Stimulated activated CD4-positive, alpha-beta T cell treated with anti-CD3 and anti-CD28 coated beads, Interleukin-15, amount 100 ng/mL, for 24 hours (primary cell): ENCODE data around the gene EPDR1.

Experiments
- DNase-seq: peaks from one replicate; pipeline ENCODE4 v3.0.0-alpha.2; 2020

The EPDR1 gene

GRCh38 chr7:37920305-37920848 is at the start of gene EPDR1:
Gene EPDR1, plus strand, starts transcription at chr7:37920640. Its CDS starts 300 bp downstream, at chr7:37920940.
- peak; percentile 58 for DNase-seq

GRCh38 chr7:37882086-37882485 is 38.4 kb upstream of the EPDR1 start:
- no peak for DNase-seq

- DNase-seq: no peak
These were observed 27.1 kb upstream of the EPDR1 start for GRCh38 chr7:37893359-37893758.

GRCh38 chr7:37894671-37895070 is 25.8 kb upstream of the EPDR1 start:
- no peak for DNase-seq

GRCh38 chr7:37899712-37900247 is 20.7 kb upstream of the EPDR1 start:
- DNase-seq: no peak

GRCh38 chr7:37901236-37901827 is 19.1 kb upstream of the EPDR1 start:
- no peak for DNase-seq

- no peak for DNase-seq
These were observed 18.4 kb upstream of the EPDR1 start for GRCh38 chr7:37901890-37902524.

GRCh38 chr7:37908221-37908788 is 12.1 kb upstream of the EPDR1 start:
- no peak for DNase-seq

GRCh38 chr7:37912756-37913155 is 7.7 kb upstream of the EPDR1 start:
- DNase-seq: no peak

- no peak for DNase-seq
These were observed 5.0 kb upstream of the EPDR1 start for GRCh38 chr7:37915438-37915837.

GRCh38 chr7:37916017-37916672 is 4.3 kb upstream of the EPDR1 start:
- DNase-seq: peak; percentile 7

- DNase-seq: peak; percentile 16
These were observed 3.5 kb upstream of the EPDR1 start, which contains the start of gene SFRP4 for GRCh38 chr7:37916673-37917660. Gene SFRP4, minus strand, starts transcription at chr7:37916817. Its CDS starts 280 bp downstream, at chr7:37916537.

GRCh38 chr7:37918526-37918925 is 1.9 kb upstream of the EPDR1 start:
- DNase-seq: no peak

- DNase-seq: peak; percentile 39
These were observed 687 bp downstream of the EPDR1 start for GRCh38 chr7:37920849-37921805.

GRCh38 chr7:37921876-37922275 is 1.4 kb downstream of the EPDR1 start:
- no peak for DNase-seq

GRCh38 chr7:37923996-37924395 is 3.6 kb downstream of the EPDR1 start:
- no peak for DNase-seq

- DNase-seq: no peak
These were observed 4.1 kb downstream of the EPDR1 start for GRCh38 chr7:37924491-37925041.

GRCh38 chr7:37925620-37926019 is 5.2 kb downstream of the EPDR1 start:
- no peak for DNase-seq

GRCh38 chr7:37927773-37928444 is 7.5 kb downstream of the EPDR1 start:
- DNase-seq: no peak

- no peak for DNase-seq
These were observed 8.4 kb downstream of the EPDR1 start for GRCh38 chr7:37928878-37929277.
